Neural cell (in vitro differentiated cells): ENCODE results near the gene DLD. TPM values are rescaled to one million over a fixed set of nuclear protein-coding genes. Genes with fewer than 3 reads are reported as not detected.
"Not testable (repeated sequence)": the region's sequence is repeated elsewhere in the genome, so short reads cannot be mapped to it uniquely, and the experiment has no call there.

ENCODE experiments used
- H2AFZ ChIP-seq: fragments of 200-600, 300-800 bp; sonication (generic), shearing (Covaris generic); 2 replicates; pipeline ENCODE4 v1.6.0; 2014; ENCODE audit warnings: low read depth, mild to moderate bottlenecking, antibody characterized with exemption, low read length, moderate library complexity
- H3F3A ChIP-seq: fragments of 200-600 bp; shearing (Covaris generic); 2 replicates; pipeline ENCODE4 v1.6.1; 2016; ENCODE audit warnings: mild to moderate bottlenecking, moderate library complexity, mixed read lengths, antibody characterized with exemption, low read length; ENCODE audit not compliant: insufficient read depth, poor library complexity, severe bottlenecking
- H3K27ac ChIP-seq: fragments of 200-600, 300-800 bp; sonication (generic), shearing (Covaris generic); 2 replicates; pipeline ENCODE4 v1.5.1; 2014; ENCODE audit warnings: mild to moderate bottlenecking, low read length, moderate library complexity
- H3K27me3 ChIP-seq: fragments of 300-800, 200-600 bp; sonication (generic), shearing (Covaris generic); 2 replicates; pipeline ENCODE4 v1.6.0; 2014; ENCODE audit warnings: mild to moderate bottlenecking, low read depth, low read length, moderate library complexity; ENCODE audit not compliant: insufficient read depth
- H3K36me3 ChIP-seq: fragments of 300-800, 200-600 bp; sonication (generic), shearing (Covaris generic); 2 replicates; pipeline ENCODE4 v1.5.1; 2014; ENCODE audit warnings: mild to moderate bottlenecking, antibody characterized with exemption, low read length, moderate library complexity; ENCODE audit not compliant: insufficient read depth
- H3K4me2 ChIP-seq: fragments of 300-800, 200-600 bp; sonication (generic), shearing (Covaris generic); 2 replicates; pipeline ENCODE4 v1.6.0; 2014; ENCODE audit warnings: mild to moderate bottlenecking, low read length
- H3K4me3 ChIP-seq: fragments of 300-800, 200-600 bp; sonication (generic), shearing (Covaris generic); 2 replicates; pipeline ENCODE4 v1.5.1; 2014; ENCODE audit warnings: mild to moderate bottlenecking, low read length, moderate library complexity
- H3K79me2 ChIP-seq: fragments of 200-600 bp; shearing (Covaris generic); replicated peaks from 2 replicates; pipeline ENCODE4 v1.6.0; 2014; ENCODE audit warnings: mild to moderate bottlenecking, low read length, moderate library complexity; ENCODE audit not compliant: insufficient read depth
- H3K9ac ChIP-seq: fragments of 300-800, 200-600 bp; sonication (generic), shearing (Covaris generic); 2 replicates; pipeline ENCODE4 v1.6.1; 2016; ENCODE audit warnings: mild to moderate bottlenecking, low read length, mixed read lengths
- H3K9me2 ChIP-seq: fragments of 200-600 bp; shearing (Covaris generic); 2 replicates; pipeline ENCODE4 v1.6.1; 2016; ENCODE audit warnings: mild to moderate bottlenecking, low read length, mixed read lengths; ENCODE audit not compliant: insufficient read depth
- H3K9me3 ChIP-seq: fragments of 200-600, 300-800 bp; sonication (generic), shearing (Covaris generic); 2 replicates; pipeline ENCODE4 v1.6.1; 2016; ENCODE audit warnings: mild to moderate bottlenecking, mixed run types, low read length, moderate library complexity, mixed read lengths
- H4K20me1 ChIP-seq: fragments of 200-600 bp; shearing (Covaris generic); 2 replicates; pipeline ENCODE4 v1.6.1; 2016; ENCODE audit warnings: mild to moderate bottlenecking, mixed run types; ENCODE audit not compliant: insufficient read depth
- CTCF ChIP-seq: fragments of 450-650 bp; IDR thresholded peaks from 2 replicates; pipeline ENCODE4 v1.5.1; 2014; ENCODE audit warnings: antibody characterized with exemption, mild to moderate bottlenecking, moderate library complexity; ENCODE audit not compliant: poor library complexity, severe bottlenecking
- EP300 ChIP-seq: fragments of 450-650 bp; conservative IDR thresholded peaks from 2 replicates; pipeline ENCODE4 v1.6.1; 2014; ENCODE audit warnings: antibody characterized with exemption, mild to moderate bottlenecking, moderate library complexity; ENCODE audit not compliant: poor library complexity, severe bottlenecking
- EZH2 ChIP-seq: fragments of 200-600, 300-800 bp; shearing (Covaris generic), sonication (generic); IDR thresholded peaks from 2 replicates; pipeline ENCODE4 v1.6.1; 2014; ENCODE audit warnings: antibody characterized with exemption, low read length, borderline replicate concordance, mild to moderate bottlenecking; ENCODE audit not compliant: insufficient read depth, poor library complexity, severe bottlenecking
- MXI1 ChIP-seq: fragments of 450-650 bp; conservative IDR thresholded peaks from 2 replicates; pipeline ENCODE4 v1.6.1; 2014; ENCODE audit warnings: antibody characterized with exemption, mild to moderate bottlenecking; ENCODE audit not compliant: poor library complexity, severe bottlenecking
- POLR2AphosphoS5 ChIP-seq: IDR thresholded peaks from 2 replicates; pipeline ENCODE4 v1.6.1; 2012
- RAD21 ChIP-seq: fragments of 450-650 bp; conservative IDR thresholded peaks from 2 replicates; pipeline ENCODE4 v1.6.1; 2014; ENCODE audit warnings: antibody characterized with exemption, mild to moderate bottlenecking, moderate library complexity
- SMC3 ChIP-seq: fragments of 450-650 bp; conservative IDR thresholded peaks from 2 replicates; pipeline ENCODE4 v1.6.1; 2014; ENCODE audit warnings: antibody characterized with exemption, mild to moderate bottlenecking, moderate library complexity; ENCODE audit not compliant: poor library complexity
- TAF1 ChIP-seq: IDR thresholded peaks from 2 replicates; pipeline ENCODE4 v1.6.1; 2012; ENCODE audit warnings: low read depth
- polyA plus RNA-seq: library from polyadenylated mRNA; depleted of rRNA; stranded (reverse); fragments of >200 nt; gene quantifications from 2 replicates; pipeline ENCODE4 v1.2.3, GENCODE V29; 2014
- TF ChIP-seq, protein P1 (sequence below): IDR thresholded peaks from 2 replicates; pipeline ENCODE4 v1.6.1; 2012; ENCODE audit warnings: borderline replicate concordance

Gene DLD
- polyA plus RNA-seq, 1 donor from 2014 or later: 214 TPM

DNA sequence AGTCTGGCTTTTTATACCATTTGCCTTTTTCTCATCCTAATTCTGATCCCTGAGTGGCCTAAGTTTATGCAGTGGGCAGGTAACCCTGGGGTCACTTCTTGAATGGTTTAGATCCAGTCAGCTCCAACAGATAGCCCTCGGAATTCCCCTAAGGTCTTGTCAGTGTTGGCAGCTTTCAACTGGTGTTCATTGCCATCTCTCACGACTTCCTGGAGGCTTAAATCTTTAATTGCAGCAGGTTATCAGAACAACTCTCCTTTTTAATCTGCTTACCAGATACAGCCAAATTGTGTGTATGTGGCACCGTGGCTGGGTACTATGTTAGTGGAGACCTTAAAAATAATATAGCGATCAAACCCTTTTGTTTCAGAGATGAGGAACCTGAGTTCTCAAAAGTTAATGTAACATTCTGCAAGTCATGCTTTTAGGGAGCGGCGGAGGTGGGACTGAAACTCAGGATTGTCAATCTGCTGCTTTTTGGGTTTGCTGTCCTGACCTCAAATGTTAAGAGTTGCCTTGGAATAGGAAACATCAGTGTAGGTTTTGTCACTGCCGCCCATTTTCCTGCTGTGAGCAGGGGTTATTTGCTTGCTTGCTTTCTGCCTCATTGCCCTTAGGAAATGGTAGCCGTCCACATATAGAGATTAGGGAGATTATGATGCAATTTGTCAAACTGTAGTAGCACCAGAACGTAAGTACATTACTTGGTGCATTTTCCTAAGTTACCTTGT is 818 bp downstream of the DLD start:
- no peaks in the 10 kb centered on the region for H3K9me2 ChIP-seq
- no peaks in the 10 kb centered on the region for H3K27me3 ChIP-seq
- peak overlapping the region; percentile 89 for H3K27ac ChIP-seq
- peak overlapping the region; percentile 72 for H3K4me3 ChIP-seq
- no peaks in the 10 kb centered on the region for H4K20me1 ChIP-seq
- H2AFZ ChIP-seq: peak overlapping the region; percentile 78
- TF ChIP-seq SMC3: no peak
- TF ChIP-seq EP300: no peak
- TF ChIP-seq, protein P1, sequence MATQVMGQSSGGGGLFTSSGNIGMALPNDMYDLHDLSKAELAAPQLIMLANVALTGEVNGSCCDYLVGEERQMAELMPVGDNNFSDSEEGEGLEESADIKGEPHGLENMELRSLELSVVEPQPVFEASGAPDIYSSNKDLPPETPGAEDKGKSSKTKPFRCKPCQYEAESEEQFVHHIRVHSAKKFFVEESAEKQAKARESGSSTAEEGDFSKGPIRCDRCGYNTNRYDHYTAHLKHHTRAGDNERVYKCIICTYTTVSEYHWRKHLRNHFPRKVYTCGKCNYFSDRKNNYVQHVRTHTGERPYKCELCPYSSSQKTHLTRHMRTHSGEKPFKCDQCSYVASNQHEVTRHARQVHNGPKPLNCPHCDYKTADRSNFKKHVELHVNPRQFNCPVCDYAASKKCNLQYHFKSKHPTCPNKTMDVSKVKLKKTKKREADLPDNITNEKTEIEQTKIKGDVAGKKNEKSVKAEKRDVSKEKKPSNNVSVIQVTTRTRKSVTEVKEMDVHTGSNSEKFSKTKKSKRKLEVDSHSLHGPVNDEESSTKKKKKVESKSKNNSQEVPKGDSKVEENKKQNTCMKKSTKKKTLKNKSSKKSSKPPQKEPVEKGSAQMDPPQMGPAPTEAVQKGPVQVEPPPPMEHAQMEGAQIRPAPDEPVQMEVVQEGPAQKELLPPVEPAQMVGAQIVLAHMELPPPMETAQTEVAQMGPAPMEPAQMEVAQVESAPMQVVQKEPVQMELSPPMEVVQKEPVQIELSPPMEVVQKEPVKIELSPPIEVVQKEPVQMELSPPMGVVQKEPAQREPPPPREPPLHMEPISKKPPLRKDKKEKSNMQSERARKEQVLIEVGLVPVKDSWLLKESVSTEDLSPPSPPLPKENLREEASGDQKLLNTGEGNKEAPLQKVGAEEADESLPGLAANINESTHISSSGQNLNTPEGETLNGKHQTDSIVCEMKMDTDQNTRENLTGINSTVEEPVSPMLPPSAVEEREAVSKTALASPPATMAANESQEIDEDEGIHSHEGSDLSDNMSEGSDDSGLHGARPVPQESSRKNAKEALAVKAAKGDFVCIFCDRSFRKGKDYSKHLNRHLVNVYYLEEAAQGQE: no peak
- no peak for TF ChIP-seq RAD21
- TF ChIP-seq CTCF: no peak
- no peak for TF ChIP-seq MXI1
- TF ChIP-seq POLR2AphosphoS5: no peak
- TF ChIP-seq EZH2: no peak
- no peak for TF ChIP-seq TAF1
- peaks cover 43% of the 10 kb centered on the region for H3K79me2 ChIP-seq
- no peaks in the 10 kb centered on the region for H3F3A ChIP-seq
- peaks cover 4% of the 10 kb centered on the region for H3K36me3 ChIP-seq
- H3K9me3 ChIP-seq: no peaks in the 10 kb centered on the region
- H3K4me2 ChIP-seq: peak overlapping the region; percentile 95
- H3K9ac ChIP-seq: peak overlapping the region; percentile 90

GRCh38 chr7:107892367-107892741 is 1.4 kb downstream of the DLD start:
- H3K9me3 ChIP-seq, H3K27ac ChIP-seq, H3K9me2 ChIP-seq, H3F3A ChIP-seq, H3K36me3 ChIP-seq, H3K27me3 ChIP-seq, H2AFZ ChIP-seq, H4K20me1 ChIP-seq, H3K9ac ChIP-seq: not testable (repeated sequence)
- peaks cover 46% of the 10 kb centered on the region for H3K79me2 ChIP-seq
- peak overlapping the region; percentile 72 for H3K4me3 ChIP-seq
- peak overlapping the region; percentile 95 for H3K4me2 ChIP-seq
